Caco-2 (cell line): ENCODE results near the gene TSPAN5. TPM values are rescaled to one million over a fixed set of nuclear protein-coding genes. Genes with fewer than 3 reads are reported as not detected.

ENCODE experiments used
- BruUV-seq: library from RNA; stranded (reverse); fragments of 400-500 nt; replicated peaks from 2 replicates; lab custom pipeline; 2021; lab: Mats Ljungman, UMichigan
- CTCF ChIA-PET: fragments of 300-600 bp; sonication (Branson Sonifier 250); formaldehyde crosslinking; loops from one replicate; lab custom pipeline; 2022; ENCODE audit warnings: antibody characterized with exemption; lab: Charles Lee
- POLR2A ChIA-PET: fragments of 300-600 bp; sonication (Branson Sonifier 250); formaldehyde crosslinking; loops from one replicate; lab custom pipeline; 2022; ENCODE audit warnings: antibody characterized with exemption; lab: Charles Lee
- DNase-seq, 2 experiments: peaks; one replicate each; pipeline versions ENCODE4 v3.0.0 to v3.0.0-alpha.2; 2020 to 2022
- H3K27me3 ChIP-seq: replicated peaks from 2 replicates; pipeline ENCODE4 v1.6.0; 2011; ENCODE audit warnings: low read length; ENCODE audit not compliant: control insufficient read depth, insufficient read depth
- H3K36me3 ChIP-seq: 2 replicates; pipeline ENCODE4 v1.5.1; 2011; ENCODE audit warnings: low read length; ENCODE audit not compliant: control insufficient read depth, insufficient read depth
- H3K4me1 ChIP-seq: fragments of 250-450 bp; sonication (Bioruptor Pico); 2 replicates; pipeline ENCODE4 v1.5.1; 2020; ENCODE audit warnings: mild to moderate bottlenecking
- H3K4me3 ChIP-seq: 2 replicates; pipeline ENCODE4 v1.5.1; 2011; ENCODE audit warnings: low read depth, mild to moderate bottlenecking, control low read depth, low read length
- H3K9me3 ChIP-seq: fragments of 250-450 bp; sonication (Bioruptor Pico); 2 replicates; pipeline ENCODE4 v1.5.1; 2020; ENCODE audit warnings: mild to moderate bottlenecking, moderate library complexity
- H3K27ac Mint-ChIP-seq: one replicate; pipeline ENCODE4 v1.8.0; 2022; ENCODE audit warnings: mixed read lengths; ENCODE audit not compliant: unreplicated experiment
- H3K27me3 Mint-ChIP-seq: one replicate; pipeline ENCODE4 v1.8.0; 2022; ENCODE audit warnings: mixed read lengths; ENCODE audit not compliant: insufficient read depth, unreplicated experiment
- H3K36me3 Mint-ChIP-seq: one replicate; pipeline ENCODE4 v1.8.0; 2022; ENCODE audit warnings: mild to moderate bottlenecking, mixed read lengths; ENCODE audit not compliant: insufficient read depth, unreplicated experiment
- H3K4me1 Mint-ChIP-seq: one replicate; pipeline ENCODE4 v1.8.0; 2022; ENCODE audit warnings: low read depth, mixed read lengths; ENCODE audit not compliant: unreplicated experiment
- H3K4me3 Mint-ChIP-seq: one replicate; pipeline ENCODE4 v1.8.0; 2022; ENCODE audit warnings: mild to moderate bottlenecking, moderate library complexity, mixed read lengths; ENCODE audit not compliant: unreplicated experiment
- H3K9me3 Mint-ChIP-seq: one replicate; pipeline ENCODE4 v1.8.0; 2022; ENCODE audit warnings: mixed read lengths; ENCODE audit not compliant: unreplicated experiment
- intact Hi-C: fragments of 100-400 bp; cut with micrococcal nuclease; formaldehyde crosslinking; loops from one replicate; pipeline ENCODE4 v1.10.0; 2022; ENCODE audit not compliant: unreplicated experiment
- total RNA-seq: library from RNA; stranded (reverse); gene quantifications from 2 replicates; pipeline ENCODE4 v1.2.3, GENCODE V29; 2022
- TF ChIP-seq, protein P1 (sequence below), 2 experiments: fragments of 200-600 bp in 1 of 2; IDR thresholded peaks; 1 replicate in 1 of 2; 2 replicates in 1 of 2; pipeline versions ENCODE4 v1.5.1 to v1.8.0; 2011 to 2022; ENCODE audit warnings: antibody characterized with exemption in 1 of 2, control low read depth in 1 of 2, inconsistent platforms in 1 of 2, low read depth in 1 of 2, low read length in 1 of 2, mild to moderate bottlenecking in 1 of 2, moderate library complexity in 1 of 2; ENCODE audit not compliant: insufficient read depth in 1 of 2, severe bottlenecking in 1 of 2, unreplicated experiment in 1 of 2

TSPAN5 gene
- total RNA-seq, 1 experiment from 2014 or later = 24.1 TPM

DNA sequence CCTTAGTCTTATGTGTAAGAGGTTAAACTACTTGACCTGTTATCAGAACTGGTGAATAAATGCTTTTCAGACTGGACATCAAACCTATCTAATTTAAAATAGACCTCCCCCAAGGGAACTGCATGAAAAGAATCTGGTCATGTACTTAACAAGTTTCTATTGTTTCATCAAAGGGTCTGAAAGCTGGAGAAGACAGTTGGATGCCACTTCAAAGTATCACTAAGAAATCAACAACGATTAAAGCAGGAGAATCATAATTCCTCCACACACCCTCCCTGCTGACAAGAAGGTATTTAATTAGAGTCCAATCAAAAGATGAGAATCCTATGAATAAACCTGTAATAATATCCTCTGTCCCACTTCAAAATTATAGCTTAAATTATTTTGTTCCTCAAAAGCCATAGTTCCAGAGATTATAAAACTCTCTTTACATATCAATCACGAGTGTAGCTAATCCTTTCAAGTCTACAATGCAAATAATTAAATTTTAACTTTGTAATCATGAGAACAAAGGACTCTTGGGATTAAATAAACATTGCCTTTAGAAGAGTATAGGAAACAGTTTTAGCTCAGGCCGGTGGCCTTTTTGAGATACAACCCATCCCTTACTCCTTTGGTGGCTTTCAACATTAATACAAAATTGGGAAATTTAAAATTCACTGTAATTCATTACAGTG is 35.1 kb downstream of the TSPAN5 start:
- ChIA-PET POLR2A (no interaction called here), CTCF (no interaction called here)
- Histone ChIP-seq H3K4me1 (peaks cover 36% of the 10 kb centered on the region), H3K27me3 (no peaks in the 10 kb centered on the region), H3K36me3 (no peaks in the 10 kb centered on the region), H3K4me3 (no peak overlapping the region), H3K9me3 (no peaks in the 10 kb centered on the region)
- no TSS peak for BruUV-seq
- Mint-ChIP-seq H3K4me1 (peaks cover 41% of the 10 kb centered on the region), H3K27me3 (no peaks in the 10 kb centered on the region), H3K9me3 (no peaks in the 10 kb centered on the region), H3K4me3 (no peak overlapping the region), H3K27ac (no peak overlapping the region), H3K36me3 (no peaks in the 10 kb centered on the region)
- TF ChIP-seq, protein P1, sequence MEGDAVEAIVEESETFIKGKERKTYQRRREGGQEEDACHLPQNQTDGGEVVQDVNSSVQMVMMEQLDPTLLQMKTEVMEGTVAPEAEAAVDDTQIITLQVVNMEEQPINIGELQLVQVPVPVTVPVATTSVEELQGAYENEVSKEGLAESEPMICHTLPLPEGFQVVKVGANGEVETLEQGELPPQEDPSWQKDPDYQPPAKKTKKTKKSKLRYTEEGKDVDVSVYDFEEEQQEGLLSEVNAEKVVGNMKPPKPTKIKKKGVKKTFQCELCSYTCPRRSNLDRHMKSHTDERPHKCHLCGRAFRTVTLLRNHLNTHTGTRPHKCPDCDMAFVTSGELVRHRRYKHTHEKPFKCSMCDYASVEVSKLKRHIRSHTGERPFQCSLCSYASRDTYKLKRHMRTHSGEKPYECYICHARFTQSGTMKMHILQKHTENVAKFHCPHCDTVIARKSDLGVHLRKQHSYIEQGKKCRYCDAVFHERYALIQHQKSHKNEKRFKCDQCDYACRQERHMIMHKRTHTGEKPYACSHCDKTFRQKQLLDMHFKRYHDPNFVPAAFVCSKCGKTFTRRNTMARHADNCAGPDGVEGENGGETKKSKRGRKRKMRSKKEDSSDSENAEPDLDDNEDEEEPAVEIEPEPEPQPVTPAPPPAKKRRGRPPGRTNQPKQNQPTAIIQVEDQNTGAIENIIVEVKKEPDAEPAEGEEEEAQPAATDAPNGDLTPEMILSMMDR (IDR thresholded peaks at IDR 0.05; ENCODE audit: insufficient read depth in 1 of 2, low read depth in 1 of 2, low read length in 1 of 2, severe bottlenecking in 1 of 2, unreplicated experiment in 1 of 2) = no peak
- intact Hi-C loops = no loop called here
- no peak for DNase-seq

DNA sequence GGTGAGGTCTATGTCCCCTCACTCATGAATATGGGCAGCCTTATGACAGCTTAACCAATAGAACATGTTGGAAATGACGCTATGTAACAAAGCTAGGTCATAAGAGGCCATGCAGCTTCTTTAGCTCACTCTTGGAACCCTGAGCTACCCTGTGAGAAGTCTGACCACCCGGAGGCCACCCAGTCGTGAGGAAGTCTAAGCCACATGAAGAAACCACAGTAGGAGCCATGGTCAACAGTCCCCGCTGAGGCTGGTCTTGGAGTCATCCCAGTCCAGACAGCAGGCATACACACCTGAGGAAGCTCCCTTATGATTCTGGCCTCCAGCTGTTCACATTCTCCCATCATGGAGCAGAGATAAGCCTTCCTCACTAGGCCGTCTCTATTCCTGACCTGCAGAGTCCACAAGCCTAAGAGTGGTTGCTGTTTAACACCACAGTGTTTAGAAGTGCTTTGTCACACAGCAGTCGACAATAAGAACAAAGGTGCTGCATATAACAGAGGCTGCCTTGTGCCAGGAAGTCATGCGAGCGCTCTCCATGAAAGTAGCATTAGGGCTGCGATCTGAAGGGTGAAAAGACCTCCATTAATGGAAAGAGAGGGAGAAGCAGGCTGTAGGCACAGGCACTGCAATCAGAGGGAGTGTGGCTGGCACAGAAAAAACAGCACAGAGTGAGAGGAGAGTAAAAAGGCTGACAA is 38.2 kb downstream of the TSPAN5 start:
- H3K36me3 ChIP-seq = no peaks in the 10 kb centered on the region
- no peak overlapping the region for H3K4me3 Mint-ChIP-seq
- TF ChIP-seq, protein P1 (IDR thresholded peaks at IDR 0.05; ENCODE audit: insufficient read depth in 1 of 2, low read depth in 1 of 2, low read length in 1 of 2, severe bottlenecking in 1 of 2, unreplicated experiment in 1 of 2) = no peak
- intact Hi-C loops = no loop called here
- H3K27ac Mint-ChIP-seq = no peak overlapping the region
- H3K4me3 ChIP-seq = no peak overlapping the region
- ChIA-PET POLR2A (no interaction called here), CTCF (no interaction called here)
- peaks cover 20% of the 10 kb centered on the region for H3K4me1 ChIP-seq
- H3K4me1 Mint-ChIP-seq = peaks cover 30% of the 10 kb centered on the region
- no TSS peak for BruUV-seq
- no peaks in the 10 kb centered on the region for H3K27me3 Mint-ChIP-seq
- H3K9me3 ChIP-seq = no peaks in the 10 kb centered on the region
- H3K9me3 Mint-ChIP-seq = no peaks in the 10 kb centered on the region
- H3K36me3 Mint-ChIP-seq = no peaks in the 10 kb centered on the region
- DNase-seq = no peak
- H3K27me3 ChIP-seq = no peaks in the 10 kb centered on the region

DNA sequence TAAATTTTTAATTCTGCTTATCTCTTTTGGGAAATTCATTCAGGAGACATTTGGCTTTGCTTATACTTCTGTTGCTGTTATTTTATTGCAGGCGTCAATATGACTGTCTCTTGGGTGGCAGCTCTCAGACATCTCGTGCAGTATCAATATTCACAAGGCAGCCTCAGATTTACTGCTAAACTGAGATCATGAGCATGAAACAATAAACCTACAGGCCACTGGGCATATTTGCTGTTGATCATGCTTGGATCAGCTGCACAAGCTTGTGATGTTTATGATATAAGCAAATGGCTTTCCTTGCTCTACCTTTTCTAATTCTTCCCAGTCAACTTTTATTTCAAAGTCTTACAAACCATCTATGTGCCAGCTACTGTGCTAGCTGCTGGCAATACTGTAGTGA is 39.2 kb downstream of the TSPAN5 start:
- no peak overlapping the region for H3K27ac Mint-ChIP-seq
- H3K4me1 Mint-ChIP-seq = peaks cover 28% of the 10 kb centered on the region
- intact Hi-C loops = no loop called here
- Histone ChIP-seq H3K9me3 (no peaks in the 10 kb centered on the region), H3K4me3 (no peak overlapping the region), H3K4me1 (peaks cover 16% of the 10 kb centered on the region), H3K27me3 (no peaks in the 10 kb centered on the region), H3K36me3 (no peaks in the 10 kb centered on the region)
- TF ChIP-seq, protein P1 (IDR thresholded peaks at IDR 0.05; ENCODE audit: insufficient read depth in 1 of 2, low read depth in 1 of 2, low read length in 1 of 2, severe bottlenecking in 1 of 2, unreplicated experiment in 1 of 2) = no peak
- no peak for DNase-seq
- ChIA-PET POLR2A (no interaction called here), CTCF (no interaction called here)
- no peaks in the 10 kb centered on the region for H3K9me3 Mint-ChIP-seq
- no peak overlapping the region for H3K4me3 Mint-ChIP-seq
- BruUV-seq = no TSS peak
- H3K27me3 Mint-ChIP-seq = no peaks in the 10 kb centered on the region
- no peaks in the 10 kb centered on the region for H3K36me3 Mint-ChIP-seq
